Body of pancreas (tissue), 4 donors: ENCODE data around the gene BAZ2A. TPM values are rescaled to one million over a fixed set of nuclear protein-coding genes. Genes with fewer than 3 reads are reported as not detected.

Experiments
- ATAC-seq: fragments of 150-250 bp; one replicate; pipeline ENCODE4 v1.9.1; 2016
- DNase-seq, 4 donors: peaks; one replicate each; pipeline ENCODE4 v3.0.0-alpha.2; 2019
- H3K27ac ChIP-seq, 4 donors: fragments of 200-600 bp; sonication (generic); 1 replicate in 3 of 4; 2 replicates in 1 of 4; pipeline versions ENCODE4 v1.5.1 to v1.6.1; 2016 to 2019; ENCODE audit warnings: mild to moderate bottlenecking in 1 of 4, mixed read lengths in 1 of 4, moderate library complexity in 1 of 4
- H3K27me3 ChIP-seq, 2 donors: fragments of 200-600 bp; sonication (generic); one replicate each; pipeline ENCODE4 v1.6.0; 2016; ENCODE audit warnings: mild to moderate bottlenecking in 1 of 2
- H3K36me3 ChIP-seq, 2 donors: fragments of 200-600 bp; sonication (generic); replicated peaks in 1 of 2; 2 replicates each; pipeline ENCODE4 v1.5.1; 2016; ENCODE audit warnings: low read depth in 2 of 2; ENCODE audit not compliant: insufficient read depth in 1 of 2
- H3K4me1 ChIP-seq: fragments of 200-600 bp; sonication (generic); one replicate; pipeline ENCODE4 v1.6.0; 2016
- H3K4me3 ChIP-seq, 2 donors: fragments of 200-600 bp; sonication (generic); 1 replicate in 1 of 2; 2 replicates in 1 of 2; pipeline ENCODE4 v1.5.1; 2016 to 2019
- H3K9me3 ChIP-seq, 3 donors: fragments of 200-600 bp; sonication (generic); 1 replicate in 2 of 3; 2 replicates in 1 of 3; pipeline ENCODE4 v1.5.1; 2016
- CTCF ChIP-seq, 7 experiments: fragments of 450-650 bp in 4 of 7; fragments of 200-600 bp in 3 of 7; sonication (generic) in 3 of 7; IDR thresholded peaks; one replicate each; pipeline ENCODE4 v1.5.1; 2016 to 2019; ENCODE audit warnings: antibody characterized with exemption in 7 of 7
- POLR2A ChIP-seq, 3 donors: fragments of 450-650 bp; IDR thresholded peaks; one replicate each; pipeline ENCODE4 v1.6.1; 2016; ENCODE audit warnings: antibody characterized with exemption in 3 of 3, mild to moderate bottlenecking in 2 of 3
- WGBS, 2 donors: methylation state at CpG; one replicate each; pipeline ENCODE4 v1.1.5; 2017; 5-methylcytosine and 5-hydroxymethylcytosine counted together
- intact Hi-C: fragments of 100-400 bp; cut with DNase I; formaldehyde crosslinking; loops from one replicate; pipeline ENCODE4 v1.15.1; 2023
- total RNA-seq, 2 donors: library from RNA; depleted of rRNA; stranded (reverse); fragments of >200 nt; gene quantifications; one replicate each; pipeline ENCODE4 v1.1.0, GENCODE V29; 2016

The BAZ2A gene
- total RNA-seq, 2 donors from 2014 or later = 52.7 to 56.8 TPM

GRCh38 chr12:56645201-56645716 lies 15.1 kb upstream of the BAZ2A start:
- WGBS, 2 donors = 0% methylated on average over 12 to 29 of the region's 29 CpGs
- Histone ChIP-seq H3K27me3 (no peaks in the 10 kb centered on the region), H3K9me3 (no peaks in the 10 kb centered on the region), H3K4me1 (peaks cover 32% of the 10 kb centered on the region), H3K36me3 (peaks cover 7 to 25% of the 10 kb centered on the region in 2 donors), H3K4me3 (peak overlapping the region; percentile 25 to 98), H3K27ac (peak overlapping the region; percentile 83 to 93 (median 92))
- intact Hi-C loops = no loop called here
- peak in 2 of 4 donors; percentile 21 to 26 for DNase-seq
- TF ChIP-seq CTCF (IDR thresholded peaks at IDR 0.05) = peak in 1 of 7 experiments; percentile 16
- no peak for TF ChIP-seq POLR2A (IDR thresholded peaks at IDR 0.05)
- ATAC-seq = no peak

GRCh38 chr12:56644654-56645053 lies 14.5 kb upstream of the BAZ2A start:
- TF ChIP-seq CTCF (IDR thresholded peaks at IDR 0.05) (no peak), POLR2A (IDR thresholded peaks at IDR 0.05) (no peak)
- no peak for ATAC-seq
- Histone ChIP-seq H3K4me3 (peak overlapping the region; percentile 25 to 98), H3K9me3 (no peaks in the 10 kb centered on the region), H3K4me1 (peaks cover 32% of the 10 kb centered on the region), H3K27ac (peak overlapping the region in 3 of 4 donors; percentile 83 to 93 (median 93)), H3K36me3 (peaks cover 12 to 28% of the 10 kb centered on the region in 2 donors), H3K27me3 (no peaks in the 10 kb centered on the region)
- WGBS, 2 donors = 13 to 20% methylated on average over 4 of the region's 4 CpGs
- no peak for DNase-seq
- intact Hi-C loops = no loop called here

GRCh38 chr12:56641219-56641618 lies 11.1 kb upstream of the BAZ2A start:
- no peak for DNase-seq
- no peak overlapping the region for H3K4me3 ChIP-seq
- 78 to 85% methylated on average over 6 of the region's 6 CpGs for WGBS, 2 donors
- no peaks in the 10 kb centered on the region for H3K27me3 ChIP-seq
- H3K27ac ChIP-seq = no peak overlapping the region
- H3K9me3 ChIP-seq = no peaks in the 10 kb centered on the region
- H3K36me3 ChIP-seq = peaks cover 28 to 47% of the 10 kb centered on the region in 2 donors
- no peak for TF ChIP-seq CTCF (IDR thresholded peaks at IDR 0.05)
- no peak for TF ChIP-seq POLR2A (IDR thresholded peaks at IDR 0.05)
- H3K4me1 ChIP-seq = peaks cover 47% of the 10 kb centered on the region
- ATAC-seq = no peak
- intact Hi-C loops = no loop called here

- H3K9me3 ChIP-seq = no peaks in the 10 kb centered on the region
- ATAC-seq = no peak
- TF ChIP-seq POLR2A (IDR thresholded peaks at IDR 0.05) = no peak
- TF ChIP-seq CTCF (IDR thresholded peaks at IDR 0.05) = no peak
- H3K36me3 ChIP-seq = peaks cover 28 to 37% of the 10 kb centered on the region in 2 donors
- WGBS, 2 donors = 40 to 55% methylated on average over 2 of the region's 2 CpGs
- intact Hi-C loops = loop anchor here (10.0 kb wide), 1 partner anchor 87 kb away; the partner anchor contains the start of gene NACA
- no peak for DNase-seq
- no peaks in the 10 kb centered on the region for H3K27me3 ChIP-seq
- H3K27ac ChIP-seq = peak overlapping the region in 3 of 4 donors; percentile 94 to 95 (median 94)
- no peak overlapping the region for H3K4me3 ChIP-seq
- peaks cover 55% of the 10 kb centered on the region for H3K4me1 ChIP-seq
Observed at GRCh38 chr12:56637621-56638020, 7.5 kb upstream of the BAZ2A start.
